GM23338 (cell line): ENCODE measurements around the gene ADAMTSL4. TPM values are rescaled to one million over a fixed set of nuclear protein-coding genes. Genes with fewer than 3 reads are reported as not detected.

Experiments
- ATAC-seq: fragments of 200-7000 bp; cut with Tn5 transposase; 3 replicates; pipeline ENCODE4 v1.9.1; 2020
- DNase-seq: peaks from one replicate; pipeline ENCODE4 v3.0.0-alpha.2; 2015; ENCODE audit warnings: low spot score
- H2AFZ ChIP-seq: fragments of 200-600 bp; sonication (generic); 2 replicates; pipeline ENCODE4 v1.8.0; 2016; ENCODE audit warnings: antibody characterized with exemption, mild to moderate bottlenecking, moderate library complexity
- H3F3A ChIP-seq: fragments of 200-600 bp; sonication (generic); replicated peaks from 2 replicates; pipeline ENCODE4 v1.8.0; 2017; ENCODE audit warnings: antibody characterized with exemption, mixed run types, low read depth
- H3K27ac ChIP-seq: fragments of 200-600 bp; sonication (generic); 2 replicates; pipeline ENCODE4 v1.6.1; 2016; ENCODE audit warnings: low read depth
- H3K27me3 ChIP-seq: fragments of 200-600 bp; sonication (generic); 2 replicates; pipeline ENCODE4 v1.8.0; 2016; ENCODE audit warnings: mild to moderate bottlenecking, mixed run types, moderate library complexity; ENCODE audit not compliant: insufficient read depth
- H3K36me3 ChIP-seq: fragments of 200-600 bp; sonication (generic); 2 replicates; pipeline ENCODE4 v1.8.0; 2016; ENCODE audit warnings: mild to moderate bottlenecking; ENCODE audit not compliant: insufficient read depth
- H3K4me1 ChIP-seq: fragments of 200-600 bp; sonication (generic); 2 replicates; pipeline ENCODE4 v1.8.0; 2016; ENCODE audit warnings: mild to moderate bottlenecking, moderate library complexity; ENCODE audit not compliant: insufficient read depth
- H3K4me2 ChIP-seq: fragments of 200-600 bp; sonication (generic); 2 replicates; pipeline ENCODE4 v1.7.1; 2017; ENCODE audit warnings: mixed run types
- H3K4me3 ChIP-seq: fragments of 200-600 bp; sonication (generic); 2 replicates; pipeline ENCODE4 v1.6.1; 2016; ENCODE audit warnings: mixed run types
- H3K79me2 ChIP-seq: fragments of 200-600 bp; sonication (generic); replicated peaks from 2 replicates; pipeline ENCODE4 v1.8.0; 2017; ENCODE audit warnings: mild to moderate bottlenecking; ENCODE audit not compliant: insufficient read depth
- H3K9me2 ChIP-seq: fragments of 200-600 bp; sonication (generic); 2 replicates; pipeline ENCODE4 v1.8.0; 2017; ENCODE audit not compliant: insufficient read depth
- H4K20me1 ChIP-seq: fragments of 200-600 bp; sonication (generic); replicated peaks from 2 replicates; pipeline ENCODE4 v1.8.0; 2017; ENCODE audit warnings: mild to moderate bottlenecking; ENCODE audit not compliant: insufficient read depth
- H3K27ac Mint-ChIP-seq: 2 replicates; pipeline ENCODE4 v1.8.0; 2020; ENCODE audit warnings: inconsistent platforms, mild to moderate bottlenecking, moderate library complexity, mixed read lengths
- H3K27me3 Mint-ChIP-seq: 3 replicates; pipeline ENCODE4 v1.8.0; 2022; ENCODE audit warnings: low read depth, mild to moderate bottlenecking, moderate library complexity, mixed read lengths, inconsistent platforms; ENCODE audit not compliant: insufficient read depth, poor library complexity
- H3K36me3 Mint-ChIP-seq: 3 replicates; pipeline ENCODE4 v1.8.0; 2021; ENCODE audit warnings: low read depth, mild to moderate bottlenecking, inconsistent platforms, moderate library complexity, mixed read lengths
- H3K4me1 Mint-ChIP-seq: 3 replicates; pipeline ENCODE4 v1.8.0; 2020; ENCODE audit warnings: mild to moderate bottlenecking, inconsistent platforms, mixed read lengths
- H3K4me3 Mint-ChIP-seq: 3 replicates; pipeline ENCODE4 v1.8.0; 2021; ENCODE audit warnings: moderate library complexity, mild to moderate bottlenecking, inconsistent platforms, mixed read lengths
- H3K9me3 Mint-ChIP-seq: 3 replicates; pipeline ENCODE4 v1.8.0; 2020; ENCODE audit warnings: moderate library complexity, mild to moderate bottlenecking, inconsistent platforms, mixed read lengths
- CREB1 ChIP-seq: fragments of 250-450 bp; sonication (Bioruptor Pico); IDR thresholded peaks from 2 replicates; pipeline ENCODE4 v1.5.0; 2020; ENCODE audit warnings: low read depth, mild to moderate bottlenecking, moderate library complexity
- ETS1 ChIP-seq: IDR thresholded peaks from 2 replicates; pipeline ENCODE4 v1.6.1; 2016; ENCODE audit warnings: antibody characterized with exemption
- EZH2 ChIP-seq: fragments of 200-600 bp; sonication (generic); IDR thresholded peaks from one replicate; pipeline ENCODE4 v1.8.0; 2017; ENCODE audit warnings: antibody characterized with exemption, mild to moderate bottlenecking, low read depth; ENCODE audit not compliant: unreplicated experiment
- EZH2phosphoT487 ChIP-seq: fragments of 200-600 bp; sonication (generic); IDR thresholded peaks from one replicate; pipeline ENCODE4 v1.8.1; 2018; ENCODE audit warnings: antibody characterized with exemption; ENCODE audit not compliant: unreplicated experiment
- JUNB ChIP-seq: IDR thresholded peaks from one replicate; pipeline ENCODE4 v1.6.1; 2016; ENCODE audit warnings: antibody characterized with exemption; ENCODE audit not compliant: unreplicated experiment
- NANOG ChIP-seq: IDR thresholded peaks from 2 replicates; pipeline ENCODE4 v1.6.1; 2016; ENCODE audit warnings: antibody characterized with exemption, borderline replicate concordance
- POLR2AphosphoS5 ChIP-seq: IDR thresholded peaks from 2 replicates; pipeline ENCODE4 v1.6.1; 2016; ENCODE audit warnings: antibody characterized with exemption, low read depth
- ZNF331 ChIP-seq: fragments of 250-450 bp; sonication (Bioruptor Pico); IDR thresholded peaks from 2 replicates; pipeline ENCODE4 v1.5.0; 2020; ENCODE audit warnings: low read depth, mild to moderate bottlenecking, moderate library complexity
- polyA plus RNA-seq: library from polyadenylated mRNA; unstranded; fragments of >200 nt; fragmentation: Nextera tagmentation; extraction: Ambion mirVana; gene quantifications from 2 replicates; pipeline ENCODE4 v1.2.1, GENCODE V29; 2016
- total RNA-seq: library from RNA; depleted of rRNA; stranded (reverse); fragments of >200 nt; shearing (Covaris generic); gene quantifications from 2 replicates; pipeline ENCODE4 v1.2.3, GENCODE V29; 2014
- TF ChIP-seq, protein P1 (sequence below), 2 experiments: fragments of 200-600 bp in 1 of 2; sonication (generic) in 1 of 2; conservative IDR thresholded peaks; 2 replicates each; pipeline versions ENCODE4 v1.5.1 to v1.6.1; 2016 to 2017; ENCODE audit warnings: antibody characterized with exemption in 2 of 2, low read depth in 2 of 2, mild to moderate bottlenecking in 2 of 2, moderate library complexity in 1 of 2
- TF ChIP-seq, protein P2 (sequence below): fragments of 250-450 bp; sonication (Bioruptor Pico); IDR thresholded peaks from 2 replicates; pipeline ENCODE4 v1.5.0; 2020; ENCODE audit warnings: mild to moderate bottlenecking, moderate library complexity

ADAMTSL4 gene
- total and polyA plus RNA-seq, 2 experiments from 2014 or later: 5.3 to 5.8 TPM

DNA sequence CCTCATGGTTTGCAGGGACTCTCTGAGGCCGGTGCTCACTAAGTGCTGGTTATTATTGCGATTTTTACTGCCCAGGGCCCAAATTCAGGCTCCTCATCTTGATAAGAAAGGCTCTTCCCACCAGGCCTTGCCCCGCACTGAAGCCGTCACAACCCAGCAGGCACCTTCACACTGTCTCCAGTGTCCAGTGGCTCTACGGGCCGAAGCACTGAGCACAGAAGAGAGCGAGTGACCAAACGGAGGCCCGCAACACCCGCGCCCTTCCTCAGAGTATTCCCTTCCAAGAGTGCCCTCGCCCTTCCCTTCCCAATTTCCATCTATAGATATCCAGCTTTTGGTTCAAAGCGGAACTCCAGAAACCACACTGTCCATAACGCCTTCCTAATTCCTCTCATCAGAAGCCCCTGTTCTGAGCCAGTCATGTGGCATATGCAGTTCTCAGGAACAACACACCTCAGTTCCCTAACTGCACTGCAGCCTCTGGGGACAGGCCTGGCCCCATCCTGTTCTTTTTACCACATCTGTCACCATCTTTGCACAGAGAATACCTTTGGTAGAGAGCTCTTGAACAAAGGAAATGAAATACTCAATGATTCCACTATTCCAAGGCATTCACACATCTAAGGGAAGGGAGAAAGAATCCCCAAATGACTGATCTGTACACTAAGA lies 18.6 kb upstream of the ADAMTSL4 start:
- Histone ChIP-seq H3K79me2 (no peaks in the 10 kb centered on the region), H3K4me3 (no peak overlapping the region), H3K9me2 (no peaks in the 10 kb centered on the region), H3F3A (peaks cover 7% of the 10 kb centered on the region; the same call in 1 of the 2 replicates), H3K4me2 (no peak overlapping the region), H3K27me3 (no peaks in the 10 kb centered on the region), H2AFZ (no peak overlapping the region; the same call in 1 of the 2 replicates), H4K20me1 (no peaks in the 10 kb centered on the region), H3K36me3 (no peaks in the 10 kb centered on the region), H3K4me1 (0 out of 2 replicates have a peak, but pooled peaks cover 2% of the 10 kb centered on the region), H3K27ac (no peak overlapping the region)
- ATAC-seq (no peak), DNase-seq (no peak)
- Mint-ChIP-seq H3K27me3 (no peaks in the 10 kb centered on the region), H3K9me3 (no peaks in the 10 kb centered on the region), H3K36me3 (no peaks in the 10 kb centered on the region), H3K4me3 (no peak overlapping the region), H3K27ac (no peak overlapping the region), H3K4me1 (peaks cover 7% of the 10 kb centered on the region)
- TF ChIP-seq, protein P1, sequence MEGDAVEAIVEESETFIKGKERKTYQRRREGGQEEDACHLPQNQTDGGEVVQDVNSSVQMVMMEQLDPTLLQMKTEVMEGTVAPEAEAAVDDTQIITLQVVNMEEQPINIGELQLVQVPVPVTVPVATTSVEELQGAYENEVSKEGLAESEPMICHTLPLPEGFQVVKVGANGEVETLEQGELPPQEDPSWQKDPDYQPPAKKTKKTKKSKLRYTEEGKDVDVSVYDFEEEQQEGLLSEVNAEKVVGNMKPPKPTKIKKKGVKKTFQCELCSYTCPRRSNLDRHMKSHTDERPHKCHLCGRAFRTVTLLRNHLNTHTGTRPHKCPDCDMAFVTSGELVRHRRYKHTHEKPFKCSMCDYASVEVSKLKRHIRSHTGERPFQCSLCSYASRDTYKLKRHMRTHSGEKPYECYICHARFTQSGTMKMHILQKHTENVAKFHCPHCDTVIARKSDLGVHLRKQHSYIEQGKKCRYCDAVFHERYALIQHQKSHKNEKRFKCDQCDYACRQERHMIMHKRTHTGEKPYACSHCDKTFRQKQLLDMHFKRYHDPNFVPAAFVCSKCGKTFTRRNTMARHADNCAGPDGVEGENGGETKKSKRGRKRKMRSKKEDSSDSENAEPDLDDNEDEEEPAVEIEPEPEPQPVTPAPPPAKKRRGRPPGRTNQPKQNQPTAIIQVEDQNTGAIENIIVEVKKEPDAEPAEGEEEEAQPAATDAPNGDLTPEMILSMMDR (conservative IDR thresholded peaks at IDR 0.05; ENCODE audit: low read depth in 2 of 2): no peak
- TF ChIP-seq POLR2AphosphoS5: no peak
- no peak for TF ChIP-seq ETS1
- no peak for TF ChIP-seq ZNF331
- TF ChIP-seq JUNB: no peak
- no peak for TF ChIP-seq EZH2
- TF ChIP-seq NANOG: no peak

GRCh38 chr1:150532860-150533259 lies 16.3 kb upstream of the ADAMTSL4 start:
- Histone ChIP-seq H3K36me3 (no peaks in the 10 kb centered on the region), H3K4me1 (0 out of 2 replicates have a peak, but pooled peaks cover 2% of the 10 kb centered on the region), H3K79me2 (no peaks in the 10 kb centered on the region), H3F3A (peaks cover 7% of the 10 kb centered on the region; the same call in 1 of the 2 replicates), H3K4me3 (no peak overlapping the region), H2AFZ (no peak overlapping the region), H4K20me1 (no peaks in the 10 kb centered on the region), H3K27me3 (no peaks in the 10 kb centered on the region), H3K9me2 (no peaks in the 10 kb centered on the region), H3K27ac (no peak overlapping the region), H3K4me2 (no peak overlapping the region)
- Mint-ChIP-seq H3K9me3 (no peaks in the 10 kb centered on the region), H3K4me1 (peaks cover 18% of the 10 kb centered on the region), H3K36me3 (no peaks in the 10 kb centered on the region), H3K27me3 (peaks cover 3% of the 10 kb centered on the region), H3K4me3 (no peak overlapping the region; the same call in 2 of the 3 replicates), H3K27ac (no peak overlapping the region)
- ATAC-seq (no peak), DNase-seq (no peak)
- TF ChIP-seq, protein P2, sequence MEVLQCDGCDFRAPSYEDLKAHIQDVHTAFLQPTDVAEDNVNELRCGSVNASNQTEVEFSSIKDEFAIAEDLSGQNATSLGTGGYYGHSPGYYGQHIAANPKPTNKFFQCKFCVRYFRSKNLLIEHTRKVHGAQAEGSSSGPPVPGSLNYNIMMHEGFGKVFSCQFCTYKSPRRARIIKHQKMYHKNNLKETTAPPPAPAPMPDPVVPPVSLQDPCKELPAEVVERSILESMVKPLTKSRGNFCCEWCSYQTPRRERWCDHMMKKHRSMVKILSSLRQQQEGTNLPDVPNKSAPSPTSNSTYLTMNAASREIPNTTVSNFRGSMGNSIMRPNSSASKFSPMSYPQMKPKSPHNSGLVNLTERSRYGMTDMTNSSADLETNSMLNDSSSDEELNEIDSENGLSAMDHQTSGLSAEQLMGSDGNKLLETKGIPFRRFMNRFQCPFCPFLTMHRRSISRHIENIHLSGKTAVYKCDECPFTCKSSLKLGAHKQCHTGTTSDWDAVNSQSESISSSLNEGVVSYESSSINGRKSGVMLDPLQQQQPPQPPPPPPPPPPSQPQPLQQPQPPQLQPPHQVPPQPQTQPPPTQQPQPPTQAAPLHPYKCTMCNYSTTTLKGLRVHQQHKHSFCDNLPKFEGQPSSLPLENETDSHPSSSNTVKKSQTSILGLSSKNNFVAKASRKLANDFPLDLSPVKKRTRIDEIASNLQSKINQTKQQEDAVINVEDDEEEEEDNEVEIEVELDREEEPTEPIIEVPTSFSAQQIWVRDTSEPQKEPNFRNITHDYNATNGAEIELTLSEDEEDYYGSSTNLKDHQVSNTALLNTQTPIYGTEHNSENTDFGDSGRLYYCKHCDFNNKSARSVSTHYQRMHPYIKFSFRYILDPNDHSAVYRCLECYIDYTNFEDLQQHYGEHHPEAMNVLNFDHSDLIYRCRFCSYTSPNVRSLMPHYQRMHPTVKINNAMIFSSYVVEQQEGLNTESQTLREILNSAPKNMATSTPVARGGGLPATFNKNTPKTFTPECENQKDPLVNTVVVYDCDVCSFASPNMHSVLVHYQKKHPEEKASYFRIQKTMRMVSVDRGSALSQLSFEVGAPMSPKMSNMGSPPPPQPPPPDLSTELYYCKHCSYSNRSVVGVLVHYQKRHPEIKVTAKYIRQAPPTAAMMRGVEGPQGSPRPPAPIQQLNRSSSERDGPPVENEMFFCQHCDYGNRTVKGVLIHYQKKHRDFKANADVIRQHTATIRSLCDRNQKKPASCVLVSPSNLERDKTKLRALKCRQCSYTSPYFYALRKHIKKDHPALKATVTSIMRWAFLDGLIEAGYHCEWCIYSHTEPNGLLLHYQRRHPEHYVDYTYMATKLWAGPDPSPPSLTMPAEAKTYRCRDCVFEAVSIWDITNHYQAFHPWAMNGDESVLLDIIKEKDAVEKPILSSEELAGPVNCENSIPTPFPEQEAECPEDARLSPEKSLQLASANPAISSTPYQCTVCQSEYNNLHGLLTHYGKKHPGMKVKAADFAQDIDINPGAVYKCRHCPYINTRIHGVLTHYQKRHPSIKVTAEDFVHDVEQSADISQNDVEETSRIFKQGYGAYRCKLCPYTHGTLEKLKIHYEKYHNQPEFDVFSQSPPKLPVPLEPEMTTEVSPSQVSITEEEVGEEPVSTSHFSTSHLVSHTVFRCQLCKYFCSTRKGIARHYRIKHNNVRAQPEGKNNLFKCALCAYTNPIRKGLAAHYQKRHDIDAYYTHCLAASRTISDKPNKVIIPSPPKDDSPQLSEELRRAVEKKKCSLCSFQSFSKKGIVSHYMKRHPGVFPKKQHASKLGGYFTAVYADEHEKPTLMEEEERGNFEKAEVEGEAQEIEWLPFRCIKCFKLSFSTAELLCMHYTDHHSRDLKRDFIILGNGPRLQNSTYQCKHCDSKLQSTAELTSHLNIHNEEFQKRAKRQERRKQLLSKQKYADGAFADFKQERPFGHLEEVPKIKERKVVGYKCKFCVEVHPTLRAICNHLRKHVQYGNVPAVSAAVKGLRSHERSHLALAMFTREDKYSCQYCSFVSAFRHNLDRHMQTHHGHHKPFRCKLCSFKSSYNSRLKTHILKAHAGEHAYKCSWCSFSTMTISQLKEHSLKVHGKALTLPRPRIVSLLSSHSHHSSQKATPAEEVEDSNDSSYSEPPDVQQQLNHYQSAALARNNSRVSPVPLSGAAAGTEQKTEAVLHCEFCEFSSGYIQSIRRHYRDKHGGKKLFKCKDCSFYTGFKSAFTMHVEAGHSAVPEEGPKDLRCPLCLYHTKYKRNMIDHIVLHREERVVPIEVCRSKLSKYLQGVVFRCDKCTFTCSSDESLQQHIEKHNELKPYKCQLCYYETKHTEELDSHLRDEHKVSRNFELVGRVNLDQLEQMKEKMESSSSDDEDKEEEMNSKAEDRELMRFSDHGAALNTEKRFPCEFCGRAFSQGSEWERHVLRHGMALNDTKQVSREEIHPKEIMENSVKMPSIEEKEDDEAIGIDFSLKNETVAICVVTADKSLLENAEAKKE (CRISPR knock-in tag): no peak
- TF ChIP-seq NANOG: no peak
- TF ChIP-seq ETS1: no peak
- TF ChIP-seq JUNB: no peak
- TF ChIP-seq CREB1: no peak
- TF ChIP-seq EZH2: no peak
- no peak for TF ChIP-seq EZH2phosphoT487
